Measurements from ENCODE around the gene ANAPC5. TPM values are rescaled to one million over a fixed set of nuclear protein-coding genes. Genes with fewer than 3 reads are reported as not detected.
"Not testable (repeated sequence)": the region's sequence is repeated elsewhere in the genome, so short reads cannot be mapped to it uniquely, and the experiment has no call there.

ANAPC5 gene
- 100 to 1,000 TPM in 3 of 8 experiments, 10 to 100 TPM in 5; 61.1 to 188 (median 96.7) TPM for total RNA-seq

GRCh38 chr12:121351820-121352681 lies at the start of gene ANAPC5:
ANAPC5 (minus strand) TSS chr12:121352411; CDS start chr12:121352340, 71 bp downstream.
- H3K4me1 ChIP-seq (replicated peaks in 1 of 2): peaks cover 3 to 11% of the 10 kb centered on the region in 2 donors
- peak within 1 kb of the TSS; percentile 74 to 91 for H3K27ac ChIP-seq
- in situ Hi-C loops (cut with MboI; ENCODE audit: low pct_unique_long_range_greater_than_20kb in 2 of 9, low sequenced_read_pairs in 9 of 9, unreplicated experiment in 9 of 9): no loop called here
- H3K4me3 ChIP-seq: peak within 1 kb of the TSS; percentile 54 to 93 (median 68)
- peak; percentile 96 to 99 (median 99) for ATAC-seq (replicated peaks in 6 of 8)
- WGBS, 10 experiments: 0 to 5% (median 0%) methylated on average over 1 to 28 of the region's 49 CpGs; no CpG with 5 or more reads in 2 of the 10 experiments

GRCh38 chr12:121400332-121401139 lies 48.3 kb upstream of the ANAPC5 start:
- in situ Hi-C loops (cut with MboI; ENCODE audit: low pct_unique_long_range_greater_than_20kb in 2 of 9, low sequenced_read_pairs in 9 of 9, unreplicated experiment in 9 of 9): no loop called here
- Histone ChIP-seq H3K4me1 (replicated peaks in 1 of 2) (peaks cover 9 to 17% of the 10 kb centered on the region in 2 donors), H3K27ac (peak overlapping the region; percentile 57 to 77), H3K4me3 (peak overlapping the region; percentile 71 to 90 (median 73))
- peak; percentile 52 to 68 (median 58) for ATAC-seq (replicated peaks in 6 of 8)
- 0 to 10% (median 1%) methylated on average over 2 to 21 of the region's 48 CpGs; no CpG with 5 or more reads in 2 of the 10 experiments for WGBS, 10 experiments

- in situ Hi-C loops (cut with MboI; ENCODE audit: low pct_unique_long_range_greater_than_20kb in 2 of 9, low sequenced_read_pairs in 9 of 9, unreplicated experiment in 9 of 9): no loop called here
- peaks cover 9 to 17% of the 10 kb centered on the region in 2 donors for H3K4me1 ChIP-seq (replicated peaks in 1 of 2)
- 0 to 4% (median 0%) methylated on average over 1 to 29 of the region's 77 CpGs for WGBS, 10 experiments
- peak; percentile 90 to 97 (median 96) for ATAC-seq (replicated peaks in 6 of 8)
- peak within 1 kb of the TSS; percentile 71 to 90 (median 73) for H3K4me3 ChIP-seq
- H3K27ac ChIP-seq: peak within 1 kb of the TSS; percentile 60 to 77
These were observed 47.5 kb upstream of the ANAPC5 start, which contains the start of gene RNF34 for GRCh38 chr12:121399391-121400331. RNF34 (plus strand) TSS chr12:121400118; CDS start chr12:121400213, 95 bp downstream.

- ATAC-seq (replicated peaks in 6 of 8): no peak
- in situ Hi-C loops (cut with MboI; ENCODE audit: low pct_unique_long_range_greater_than_20kb in 2 of 9, low sequenced_read_pairs in 9 of 9, unreplicated experiment in 9 of 9): no loop called here
- Histone ChIP-seq H3K4me1 (replicated peaks in 1 of 2) (peaks cover 9 to 17% of the 10 kb centered on the region in 2 donors), H3K4me3 (peak overlapping the region in 2 of 5 donors; percentile 73 to 74), H3K27ac (no peak overlapping the region)
- WGBS, 10 experiments: 87 to 100% (median 100%) methylated on average over 1 to 5 of the region's 5 CpGs; no CpG with 5 or more reads in 1 of the 10 experiments
These were observed 46.1 kb upstream of the ANAPC5 start for GRCh38 chr12:121398355-121398754.

- H3K27ac ChIP-seq: no peak overlapping the region
- in situ Hi-C loops (cut with MboI; ENCODE audit: low pct_unique_long_range_greater_than_20kb in 2 of 9, low sequenced_read_pairs in 9 of 9, unreplicated experiment in 9 of 9): no loop called here
- 80 to 100% (median 97%) methylated on average over 2 to 13 of the region's 14 CpGs; no CpG with 5 or more reads in 1 of the 10 experiments for WGBS, 10 experiments
- no peak overlapping the region for H3K4me3 ChIP-seq
- peaks cover 9 to 17% of the 10 kb centered on the region in 2 donors for H3K4me1 ChIP-seq (replicated peaks in 1 of 2)
- ATAC-seq (replicated peaks in 6 of 8): no peak
These were observed 45.3 kb upstream of the ANAPC5 start for GRCh38 chr12:121397521-121397920.

- no peak for ATAC-seq (replicated peaks in 6 of 8)
- Histone ChIP-seq H3K27ac (no peak overlapping the region), H3K4me1 (replicated peaks in 1 of 2) (no peaks in the 10 kb centered on the region), H3K4me3 (no peak overlapping the region)
- in situ Hi-C loops (cut with MboI; ENCODE audit: low pct_unique_long_range_greater_than_20kb in 2 of 9, low sequenced_read_pairs in 9 of 9, unreplicated experiment in 9 of 9): no loop called here
- WGBS, 10 experiments: 0 to 95% (median 76%) methylated on average over 1 to 3 of the region's 3 CpGs; no CpG with 5 or more reads in 2 of the 10 experiments
These were observed 40.1 kb upstream of the ANAPC5 start for GRCh38 chr12:121392325-121392716.

GRCh38 chr12:121391619-121392324 lies 39.6 kb upstream of the ANAPC5 start:
- in situ Hi-C loops (cut with MboI; ENCODE audit: low pct_unique_long_range_greater_than_20kb in 2 of 9, low sequenced_read_pairs in 9 of 9, unreplicated experiment in 9 of 9): no loop called here
- no peaks in the 10 kb centered on the region for H3K4me1 ChIP-seq (replicated peaks in 1 of 2)
- no peak overlapping the region for H3K4me3 ChIP-seq
- 13 to 100% (median 91%) methylated on average over 4 to 10 of the region's 10 CpGs for WGBS, 10 experiments
- no peak overlapping the region for H3K27ac ChIP-seq
- peak in 3 of 8 experiments; percentile 73 to 93 (median 86) for ATAC-seq (replicated peaks in 6 of 8)

GRCh38 chr12:121390856-121391255 lies 38.6 kb upstream of the ANAPC5 start:
- Histone ChIP-seq H3K4me3 (no peak overlapping the region), H3K4me1 (replicated peaks in 1 of 2) (no peaks in the 10 kb centered on the region), H3K27ac (no peak overlapping the region)
- no peak for ATAC-seq (replicated peaks in 6 of 8)
- in situ Hi-C loops (cut with MboI; ENCODE audit: low pct_unique_long_range_greater_than_20kb in 2 of 9, low sequenced_read_pairs in 9 of 9, unreplicated experiment in 9 of 9): no loop called here
- WGBS, 10 experiments: 13 to 100% (median 90%) methylated on average over 1 to 2 of the region's 2 CpGs; no CpG with 5 or more reads in 2 of the 10 experiments

GRCh38 chr12:121388421-121388981 lies 36.3 kb upstream of the ANAPC5 start:
- no peak for ATAC-seq (replicated peaks in 6 of 8)
- 17 to 100% (median 74%) methylated on average over 1 to 5 of the region's 5 CpGs; no CpG with 5 or more reads in 1 of the 10 experiments for WGBS, 10 experiments
- Histone ChIP-seq H3K4me3 (no peak overlapping the region), H3K4me1 (replicated peaks in 1 of 2) (no peaks in the 10 kb centered on the region), H3K27ac (no peak overlapping the region)
- in situ Hi-C loops (cut with MboI; ENCODE audit: low pct_unique_long_range_greater_than_20kb in 2 of 9, low sequenced_read_pairs in 9 of 9, unreplicated experiment in 9 of 9): no loop called here

- WGBS, 10 experiments: 40 to 100% (median 71%) methylated on average over 1 to 6 of the region's 6 CpGs; no CpG with 5 or more reads in 6 of the 10 experiments
- in situ Hi-C loops (cut with MboI; ENCODE audit: low pct_unique_long_range_greater_than_20kb in 2 of 9, low sequenced_read_pairs in 9 of 9, unreplicated experiment in 9 of 9); H3K4me1 ChIP-seq (replicated peaks in 1 of 2); H3K4me3 ChIP-seq; H3K27ac ChIP-seq; ATAC-seq (replicated peaks in 6 of 8): not testable (repeated sequence)
These were observed 32.7 kb upstream of the ANAPC5 start for GRCh38 chr12:121384891-121385290.

GRCh38 chr12:121383601-121384021 lies 31.4 kb upstream of the ANAPC5 start:
- no peak overlapping the region for H3K27ac ChIP-seq
- no peak overlapping the region for H3K4me3 ChIP-seq
- in situ Hi-C loops (cut with MboI; ENCODE audit: low pct_unique_long_range_greater_than_20kb in 2 of 9, low sequenced_read_pairs in 9 of 9, unreplicated experiment in 9 of 9): no loop called here
- no peak for ATAC-seq (replicated peaks in 6 of 8)
- WGBS, 10 experiments: 60 to 95% (median 89%) methylated on average over 2 to 7 of the region's 9 CpGs; no CpG with 5 or more reads in 1 of the 10 experiments
- H3K4me1 ChIP-seq (replicated peaks in 1 of 2): no peaks in the 10 kb centered on the region

Measured in motor neuron (in vitro differentiated cells).